GM12891 (cell line): ENCODE results near the gene ZNF830.
A peak's percentile ranks its signal among the peaks of the same experiment; 100 is the strongest.

ENCODE experiments used
- DNase-seq: peaks from one replicate; pipeline ENCODE4 v3.0.0; 2011; ENCODE audit warnings: low spot score; ENCODE audit not compliant: insufficient read length
- FAIRE-seq: peaks from 2 replicates; lab custom pipeline; 2011; peaks lifted over from hg19 to GRCh38; lab: Jason Lieb, UNC
- PAX5 ChIP-seq: IDR thresholded peaks from 2 replicates; pipeline ENCODE4 v1.6.1; 2011; ENCODE audit warnings: low read length, moderate library complexity, mild to moderate bottlenecking; ENCODE audit not compliant: insufficient read depth, severe bottlenecking
- POLR2A ChIP-seq: IDR thresholded peaks from 2 replicates; pipeline ENCODE4 v1.6.1; 2011; ENCODE audit warnings: low read depth, low read length, control low read depth
- POLR2AphosphoS5 ChIP-seq: IDR thresholded peaks from 2 replicates; pipeline ENCODE4 v1.6.1; 2011; ENCODE audit warnings: low read depth, low read length, control low read depth
- POU2F2 ChIP-seq: IDR thresholded peaks from 2 replicates; pipeline ENCODE4 v1.6.1; 2011; ENCODE audit warnings: low read depth, mild to moderate bottlenecking, control low read depth, low read length, moderate library complexity
- SPI1 ChIP-seq: IDR thresholded peaks from 2 replicates; pipeline ENCODE4 v1.6.1; 2011; ENCODE audit warnings: low read depth, low read length, control low read depth
- TAF1 ChIP-seq: IDR thresholded peaks from 2 replicates; pipeline ENCODE4 v1.6.1; 2011; ENCODE audit warnings: low read depth, low read length, control low read depth

Gene ZNF830

DNA sequence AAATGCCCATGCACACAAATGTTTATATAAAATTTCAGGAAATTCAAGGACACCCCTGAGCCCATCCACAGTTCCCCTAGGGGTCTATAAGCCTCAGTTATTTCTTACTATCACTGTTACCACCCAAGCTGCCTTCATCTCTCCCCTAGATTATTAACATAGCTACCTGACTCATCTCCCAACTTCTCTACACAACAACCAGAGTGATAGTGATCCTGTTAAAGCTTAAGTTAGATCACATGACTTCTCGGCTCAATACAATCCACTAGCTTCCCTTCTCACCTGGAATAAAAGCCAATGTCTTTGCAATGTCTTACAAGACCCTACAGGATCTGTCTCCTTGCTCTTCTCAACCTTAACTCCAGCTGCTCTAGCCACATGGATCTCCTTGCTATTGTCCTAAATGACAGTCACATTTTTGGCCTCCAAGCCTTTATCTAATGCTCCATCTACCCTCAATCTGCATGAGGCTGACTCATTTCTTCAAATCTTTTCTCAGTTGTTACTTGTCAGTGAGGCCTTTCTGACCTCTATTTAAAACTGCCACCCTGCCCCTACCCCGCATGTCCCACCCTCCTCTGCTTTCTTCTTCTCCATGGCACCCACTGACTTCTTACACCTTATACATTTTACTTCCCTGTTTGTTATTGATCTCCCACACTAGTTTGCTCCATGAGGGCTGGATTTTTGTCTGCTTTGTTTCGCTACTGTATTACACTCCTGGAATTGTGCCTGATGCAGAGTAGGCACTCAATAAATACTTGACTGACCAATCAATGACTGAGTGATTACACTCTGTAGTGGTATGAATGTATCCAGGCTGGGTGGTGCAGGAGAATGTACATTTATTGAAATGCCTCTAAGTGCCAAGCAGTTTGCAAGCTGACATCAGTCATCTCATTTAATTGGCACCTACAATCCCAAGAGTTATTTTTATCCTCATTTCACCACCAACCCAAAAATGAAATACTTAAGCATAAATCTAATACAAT is 13.8 kb downstream of the ZNF830 start:
- FAIRE-seq = no peak
- TF ChIP-seq TAF1 = no peak
- no peak for TF ChIP-seq POLR2A
- TF ChIP-seq POU2F2 = no peak
- no peak for TF ChIP-seq PAX5
- TF ChIP-seq SPI1 = no peak
- no peak for TF ChIP-seq POLR2AphosphoS5
- no peak for DNase-seq

DNA sequence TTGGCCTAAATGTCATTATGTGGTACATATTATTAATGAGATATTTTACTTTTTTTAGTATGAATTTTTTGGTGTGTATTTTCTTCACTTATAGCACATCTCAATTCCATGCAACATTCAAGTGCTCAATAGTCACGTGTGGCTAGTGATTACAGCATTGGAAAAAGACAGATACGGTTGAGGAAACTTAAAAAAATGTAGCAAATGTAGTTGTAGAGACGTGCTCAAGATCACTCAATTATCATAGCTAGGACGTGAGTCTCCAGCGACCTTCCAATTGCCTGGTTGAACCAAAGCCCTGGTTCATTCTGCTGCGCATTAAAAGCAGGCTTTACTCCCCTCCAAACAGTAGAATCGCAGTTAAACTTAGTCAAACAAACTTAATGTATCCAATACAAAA is 17.8 kb downstream of the ZNF830 start:
- DNase-seq (no peak), FAIRE-seq (peak; percentile 50)
- no peak for TF ChIP-seq POLR2A
- no peak for TF ChIP-seq SPI1

DNA sequence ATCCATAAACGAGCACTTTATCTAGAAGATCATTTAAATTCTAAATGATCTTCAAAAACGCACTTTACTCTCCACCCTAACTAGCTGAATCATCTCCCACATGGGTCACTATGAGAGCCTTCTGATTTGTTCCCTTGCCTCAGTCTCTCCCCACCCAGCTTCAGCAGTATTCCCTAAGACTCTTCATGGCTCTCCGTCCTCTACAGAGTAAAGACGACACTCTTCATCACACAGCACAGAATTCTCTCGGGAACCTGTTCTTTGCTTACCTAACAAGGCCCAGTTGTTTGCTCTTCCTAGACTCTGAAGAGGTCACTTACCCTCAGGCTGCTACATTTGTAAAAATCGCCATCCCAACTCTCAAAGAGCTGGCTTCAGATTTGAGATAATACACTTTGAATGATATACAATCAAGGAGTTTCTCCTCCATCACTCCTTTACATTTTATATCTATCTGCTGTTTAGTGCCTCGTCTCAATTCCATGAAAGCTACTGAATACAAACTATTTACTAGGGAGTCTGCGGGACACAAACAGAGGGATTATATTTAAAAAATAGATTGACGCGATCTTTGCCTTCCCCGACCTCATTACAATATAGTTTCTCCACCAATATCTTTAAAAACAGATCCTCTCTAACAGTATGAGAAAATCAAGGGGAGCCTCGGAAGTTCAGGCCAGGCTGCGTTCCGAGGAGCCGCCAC is 18.5 kb downstream of the ZNF830 start:
- DNase-seq (no peak), FAIRE-seq (no peak)
- TF ChIP-seq TAF1 (no peak), POLR2AphosphoS5 (no peak)

DNA sequence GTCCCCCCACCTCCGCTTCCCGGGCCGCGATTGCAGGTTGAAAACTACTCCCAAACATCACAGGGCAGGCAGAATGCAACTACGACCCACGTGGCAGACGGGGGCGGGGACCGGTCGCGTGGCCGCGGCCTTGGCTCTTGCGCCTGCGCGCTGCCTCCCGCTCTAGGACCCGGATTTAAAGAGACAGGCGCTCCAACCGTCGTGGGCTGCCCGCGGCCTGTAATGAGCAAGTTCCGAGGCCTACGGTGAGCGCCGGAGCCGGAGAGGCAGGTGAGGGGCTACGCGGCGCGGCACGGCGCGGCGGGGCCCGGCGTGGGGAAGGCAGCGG is 19.0 kb downstream of the ZNF830 start, which contains the start of gene LIG3:
TSS of gene LIG3 (plus strand) at position 160 of the 328 bp plus-strand sequence. CDS start 2,494 bp downstream, outside the sequence.
- TF ChIP-seq POLR2A (peak; percentile 86), SPI1 (no peak), POLR2AphosphoS5 (peak; percentile 76), PAX5 (no peak), TAF1 (peak; percentile 59; the same call in 1 of the 2 replicates), POU2F2 (peak; percentile 51)
- DNase-seq (peak; percentile 89), FAIRE-seq (peak; percentile 98)

DNA sequence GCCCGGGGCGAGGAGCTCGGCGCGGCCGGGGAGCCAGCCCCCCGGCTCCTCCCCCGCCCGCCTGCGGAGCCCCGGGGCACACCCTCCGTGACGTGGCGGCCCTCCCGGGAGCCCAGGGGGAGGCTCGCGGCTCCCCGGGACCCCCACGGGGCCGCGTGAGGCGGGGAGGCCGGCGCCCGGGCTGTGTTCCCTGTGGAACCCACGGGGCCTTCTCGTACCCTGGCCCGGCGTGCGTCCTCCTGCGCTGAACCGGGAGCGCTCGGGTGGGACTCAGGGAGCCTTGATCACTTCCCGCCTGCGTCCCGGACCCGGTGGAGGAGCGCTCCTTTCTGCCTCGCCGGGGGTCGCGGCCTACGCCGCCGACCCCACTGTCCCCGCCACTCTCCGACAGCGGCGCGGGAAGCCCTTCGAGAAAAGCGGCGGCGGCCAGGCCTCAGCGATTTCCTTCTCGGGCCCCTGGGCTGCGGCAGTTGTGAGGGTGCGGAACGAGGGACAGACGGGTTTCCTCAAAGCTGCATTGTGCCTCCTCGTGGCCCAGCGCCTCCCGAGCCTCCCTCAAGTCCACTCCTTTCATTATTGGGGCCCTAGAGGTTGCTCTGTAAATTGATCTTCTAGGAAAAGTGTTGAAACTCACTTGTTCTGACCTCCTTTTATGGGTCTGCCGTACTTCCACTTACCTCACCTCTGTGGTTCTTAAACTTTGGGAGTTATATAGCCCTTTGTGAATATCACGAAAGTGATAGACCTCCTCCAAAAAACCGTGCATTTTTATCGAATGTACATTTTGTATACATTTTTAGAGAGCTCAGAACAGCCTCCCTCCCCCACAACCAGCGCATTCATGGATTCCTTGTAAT is 19.6 kb downstream of the ZNF830 start:
- TF ChIP-seq PAX5 = no peak
- peak; percentile 10; the same call in 1 of the 2 replicates for TF ChIP-seq SPI1
- no peak for TF ChIP-seq TAF1
- 0 out of 2 replicates have a peak, but pooled peaks have one; percentile 19 for TF ChIP-seq POLR2A
- TF ChIP-seq POLR2AphosphoS5 = peak; percentile 32; the same call in 1 of the 2 replicates
- no peak; the same call in 1 of the 2 replicates for TF ChIP-seq POU2F2
- FAIRE-seq (peak; percentile 54), DNase-seq (peak; percentile 88)

DNA sequence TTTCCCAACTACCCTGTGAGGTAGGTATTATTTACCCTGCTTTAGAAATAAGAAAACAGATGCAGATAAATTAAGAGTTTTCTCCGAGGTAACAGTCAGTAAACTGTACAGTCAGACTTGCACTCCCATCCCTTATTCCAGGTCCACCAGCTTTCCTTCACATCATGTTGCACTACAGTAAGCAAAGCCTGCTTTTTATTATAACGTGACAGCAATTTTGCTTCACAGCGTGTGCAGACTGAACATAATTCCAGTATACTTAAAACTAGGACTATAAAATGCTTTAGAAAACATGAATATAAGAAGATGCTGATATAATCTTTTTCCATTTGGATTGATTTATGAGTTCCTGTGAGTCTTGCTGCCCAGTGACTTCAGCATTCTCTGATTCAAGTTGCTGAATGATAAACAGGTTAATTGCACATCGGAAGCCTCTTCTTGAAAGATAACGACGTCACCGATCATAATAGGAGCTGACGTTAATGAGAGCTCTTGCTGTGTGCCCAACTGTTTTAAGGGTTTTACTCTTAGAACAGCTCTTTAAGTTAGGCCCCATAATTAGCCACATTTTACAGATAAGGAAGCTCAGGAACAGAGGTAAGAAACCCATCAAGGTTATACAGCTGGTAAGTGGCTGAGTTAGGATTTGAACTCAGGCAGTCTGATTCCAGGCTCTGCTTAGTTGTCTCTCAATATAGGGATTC is 20.4 kb downstream of the ZNF830 start:
- FAIRE-seq (peak; percentile 20), DNase-seq (no peak)
- TF ChIP-seq PAX5 = no peak
- TF ChIP-seq POLR2A = no peak
- TF ChIP-seq POU2F2 = no peak
- no peak for TF ChIP-seq POLR2AphosphoS5
- TF ChIP-seq TAF1 = no peak
- TF ChIP-seq SPI1 = no peak

DNA sequence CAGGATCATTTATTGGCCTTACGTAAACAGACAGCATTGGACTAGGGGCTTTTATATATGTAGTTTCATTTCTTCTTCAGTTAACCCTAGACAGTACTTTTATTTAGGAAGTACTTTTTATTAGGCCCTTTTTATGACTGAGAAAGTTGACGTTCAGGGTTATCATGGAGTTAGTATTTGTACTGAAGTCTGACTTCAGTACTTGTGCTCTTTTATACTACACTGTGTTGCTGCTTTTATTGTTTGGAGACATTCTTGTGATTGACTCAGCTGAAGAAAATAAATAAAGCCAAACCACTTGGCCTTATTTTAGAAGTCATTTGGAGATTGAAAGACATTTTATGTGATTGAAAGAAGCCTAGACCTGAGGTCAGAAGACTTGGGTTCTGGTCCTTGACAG is 25.9 kb downstream of the ZNF830 start:
- FAIRE-seq (no peak), DNase-seq (no peak)
- no peak for TF ChIP-seq PAX5
- no peak for TF ChIP-seq POLR2AphosphoS5
- TF ChIP-seq TAF1 = no peak
- no peak for TF ChIP-seq SPI1
- TF ChIP-seq POLR2A = no peak
- no peak for TF ChIP-seq POU2F2

DNA sequence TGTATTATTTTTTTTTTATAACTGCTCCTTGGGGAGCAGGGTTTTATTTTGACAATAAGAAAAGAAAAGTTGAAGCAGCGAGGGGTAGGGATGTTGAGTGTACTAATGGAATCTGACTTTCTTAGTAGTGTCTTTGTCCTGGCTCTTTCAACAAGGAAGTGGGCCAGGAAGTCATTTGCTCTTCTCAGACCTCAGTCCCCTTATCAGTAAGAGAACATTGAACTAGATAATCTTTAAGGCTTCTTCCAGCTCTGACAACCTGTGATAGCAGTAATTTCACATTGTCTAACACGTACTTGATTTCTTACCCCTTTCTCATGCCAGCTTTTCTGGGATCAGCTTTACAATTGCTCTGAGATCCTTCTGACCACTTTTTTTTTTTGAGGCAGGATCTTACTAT is 27.3 kb downstream of the ZNF830 start:
- no peak for FAIRE-seq
- DNase-seq = no peak
- TF ChIP-seq POU2F2 (no peak), TAF1 (no peak), PAX5 (no peak), POLR2AphosphoS5 (no peak), SPI1 (0 out of 2 replicates have a peak, but pooled peaks have one; percentile 1)
